HCT116 (cell line): ENCODE results near the gene PRSS21. TPM values are rescaled to one million over a fixed set of nuclear protein-coding genes. Genes with fewer than 3 reads are reported as not detected.

ENCODE experiments used
- ATAC-seq: fragments of 200-7000 bp; cut with Tn5 transposase; 2 replicates; pipeline ENCODE4 v1.9.1; 2020; ENCODE audit warnings: mild to moderate bottlenecking, moderate library complexity
- BruUV-seq: library from RNA; stranded (reverse); fragments of 400-500 nt; replicated peaks from 2 replicates; lab custom pipeline; 2021; lab: Mats Ljungman, UMichigan
- CTCF ChIA-PET: fragments of 300-600 bp; sonication (Branson Sonifier 250); formaldehyde crosslinking; loops from one replicate; lab custom pipeline; 2021; ENCODE audit warnings: antibody characterized with exemption; lab: Charles Lee
- POLR2A ChIA-PET: fragments of 300-600, 350-600 bp; sonication (Branson Sonifier 250); formaldehyde crosslinking; loops from one replicate; lab custom pipeline; 2021; ENCODE audit warnings: antibody characterized with exemption; lab: Charles Lee
- RAD21 ChIA-PET, 2 experiments: fragments of 300-600 bp; sonication (Branson Sonifier 250); formaldehyde crosslinking; loops; one replicate each; lab custom pipeline; 2023; ENCODE audit warnings: low total read pairs in 2 of 2; ENCODE audit not compliant: uncharacterized antibody in 2 of 2, unreplicated experiment in 2 of 2, low non-redundant PET in 1 of 2; lab: Charles Lee
- DNase-seq: peaks from one replicate; pipeline ENCODE4 v3.0.0-alpha.2; 2010; ENCODE audit warnings: low read depth, low spot score
- H2AFZ ChIP-seq: fragments of 200-600 bp; shearing (Covaris generic), sonication (generic); 2 replicates; pipeline ENCODE4 v1.6.1; 2017; ENCODE audit warnings: low read depth, mixed run types, mixed read lengths, antibody characterized with exemption, low read length; ENCODE audit not compliant: poor library complexity, severe bottlenecking
- H3K27ac ChIP-seq: 2 replicates; pipeline ENCODE4 v1.5.1; 2012; ENCODE audit warnings: low read depth, low read length
- H3K27me3 ChIP-seq: fragments of 200-600 bp; sonication (generic); 2 replicates; pipeline ENCODE4 v1.6.1; 2016; ENCODE audit warnings: mixed run types, low read length, mixed read lengths; ENCODE audit not compliant: insufficient read depth
- H3K36me3 ChIP-seq, 2 experiments: fragments of 200-500 bp in 1 of 2; fragments of 200-600 bp in 1 of 2; sonication (Bioruptor generic) in 1 of 2; sonication (generic) in 1 of 2; 2 replicates each; pipeline versions ENCODE4 v1.5.1 to v1.6.1; 2014 to 2016; ENCODE audit warnings: low read length in 2 of 2, inconsistent platforms in 1 of 2, mixed read lengths in 1 of 2, mixed run types in 1 of 2; ENCODE audit not compliant: insufficient read depth in 2 of 2, control insufficient read depth in 1 of 2
- H3K4me1 ChIP-seq, 2 experiments: fragments of 200-600 bp in 1 of 2; sonication (generic) in 1 of 2; 2 replicates each; pipeline versions ENCODE4 v1.5.1 to v1.6.1; 2012 to 2017; ENCODE audit warnings: low read length in 2 of 2, inconsistent platforms in 1 of 2, mild to moderate bottlenecking in 1 of 2, mixed read lengths in 1 of 2, mixed run types in 1 of 2, moderate library complexity in 1 of 2; ENCODE audit not compliant: insufficient read depth in 2 of 2, control insufficient read depth in 1 of 2
- H3K4me2 ChIP-seq: fragments of 200-600 bp; sonication (generic); 2 replicates; pipeline ENCODE4 v1.6.1; 2017; ENCODE audit warnings: mixed run types, low read length, mixed read lengths
- H3K4me3 ChIP-seq, 2 experiments: fragments of 200-600 bp in 1 of 2; sonication (generic) in 1 of 2; replicated peaks in 1 of 2; 2 replicates each; pipeline ENCODE4 v1.5.1; 2011 to 2016; ENCODE audit warnings: low read length in 2 of 2, control low read depth in 1 of 2, low read depth in 1 of 2, mild to moderate bottlenecking in 1 of 2, mixed read lengths in 1 of 2, mixed run types in 1 of 2
- H3K79me2 ChIP-seq: fragments of 200-600 bp; sonication (generic); 2 replicates; pipeline ENCODE4 v1.6.1; 2017; ENCODE audit warnings: mild to moderate bottlenecking, mixed run types, low read length, moderate library complexity, mixed read lengths; ENCODE audit not compliant: insufficient read depth
- H3K9ac ChIP-seq: fragments of 200-600 bp; sonication (generic); 2 replicates; pipeline ENCODE4 v1.6.1; 2016; ENCODE audit warnings: low read length, mixed read lengths
- H3K9me2 ChIP-seq: fragments of 200-600 bp; sonication (generic), shearing (Covaris generic); 2 replicates; pipeline ENCODE4 v1.6.1; 2017; ENCODE audit warnings: mixed run types, mild to moderate bottlenecking, moderate library complexity; ENCODE audit not compliant: insufficient read depth
- H3K9me3 ChIP-seq, 2 experiments: fragments of 200-500 bp in 1 of 2; fragments of 200-600 bp in 1 of 2; sonication (Bioruptor generic) in 1 of 2; sonication (generic) in 1 of 2; 2 replicates each; pipeline ENCODE4 v1.6.1; 2014 to 2017; ENCODE audit warnings: low read length in 2 of 2, mixed read lengths in 2 of 2, inconsistent platforms in 1 of 2, low read depth in 1 of 2, mild to moderate bottlenecking in 1 of 2, mixed run types in 1 of 2, moderate library complexity in 1 of 2; ENCODE audit not compliant: control insufficient read depth in 1 of 2, insufficient read depth in 1 of 2
- H4K20me1 ChIP-seq: fragments of 200-600 bp; sonication (generic), shearing (Covaris generic); 2 replicates; pipeline ENCODE4 v1.6.1; 2017; ENCODE audit warnings: mixed run types, mild to moderate bottlenecking, moderate library complexity; ENCODE audit not compliant: insufficient read depth
- ATF3 ChIP-seq: IDR thresholded peaks from 2 replicates; pipeline ENCODE4 v1.6.1; 2012
- CBX3 ChIP-seq: IDR thresholded peaks from 2 replicates; pipeline ENCODE4 v1.6.1; 2012; ENCODE audit warnings: low read depth
- SIN3A ChIP-seq: IDR thresholded peaks from 2 replicates; pipeline ENCODE4 v1.6.1; 2012; ENCODE audit warnings: low read depth
- SRF ChIP-seq: IDR thresholded peaks from 2 replicates; pipeline ENCODE4 v1.6.1; 2012; ENCODE audit warnings: low read depth
- ZFX ChIP-seq: fragments of 450-650 bp; IDR thresholded peaks from 2 replicates; pipeline ENCODE4 v1.6.1; 2017
- ZNF274 ChIP-seq: fragments of 200-500 bp; sonication (Bioruptor generic); IDR thresholded peaks from 2 replicates; pipeline ENCODE4 v1.6.1; 2014; ENCODE audit warnings: mild to moderate bottlenecking, low read depth, low read length, inconsistent platforms
- intact Hi-C: fragments of 100-400 bp; cut with micrococcal nuclease; formaldehyde crosslinking; loops from 2 replicates; pipeline ENCODE4 v1.10.0; 2022
- total RNA-seq: library from RNA; stranded (reverse); gene quantifications from one replicate; pipeline ENCODE4 v1.2.1, GENCODE V29; 2021; ENCODE audit not compliant: unreplicated experiment

The PRSS21 gene
- total RNA-seq, 1 experiment from 2014 or later = 0.39 TPM

GRCh38 chr16:2787406-2787805 lies 29.6 kb upstream of the PRSS21 start, which contains the start of gene PRSS33:
TSS of gene PRSS33 (minus strand) at chr16:2787560. CDS start at chr16:2786547, 1,013 bp downstream.
- CTCF ChIA-PET = no interaction called here
- Histone ChIP-seq H3K9me2 (no peaks in the 10 kb centered on the region), H4K20me1 (no peaks in the 10 kb centered on the region)
- TF ChIP-seq ZNF274 (no peak), ZFX (no peak), SRF (no peak), ATF3 (no peak)
- TF ChIP-seq, all 23 proteins: peak for 0
- Histone ChIP-seq H2AFZ (no peak within 1 kb of the TSS), H3K9me3 (no peaks in the 10 kb centered on the region), H3K4me2 (no peak within 1 kb of the TSS), H3K79me2 (no peaks in the 10 kb centered on the region), H3K4me3 (no peak within 1 kb of the TSS), H3K27ac (peak within 1 kb of the TSS; percentile 22; the same call in 1 of the 2 replicates), H3K4me1 (peaks cover 4 to 8% of the 10 kb centered on the region in 2 experiments; a peak in 3 of 4 replicates), H3K9ac (no peak within 1 kb of the TSS), H3K36me3 (no peaks in the 10 kb centered on the region), H3K27me3 (no peaks in the 10 kb centered on the region)
- intact Hi-C loops = no loop called here
- ATAC-seq = no peak
- RAD21 ChIA-PET = no interaction called here
- no TSS peak for BruUV-seq
- POLR2A ChIA-PET = interaction anchor here (0.7 kb wide), 1 partner anchor 69 kb away, joined by 3 read pairs; no protein-coding TSS in a partner anchor
- no peak for DNase-seq

DNA sequence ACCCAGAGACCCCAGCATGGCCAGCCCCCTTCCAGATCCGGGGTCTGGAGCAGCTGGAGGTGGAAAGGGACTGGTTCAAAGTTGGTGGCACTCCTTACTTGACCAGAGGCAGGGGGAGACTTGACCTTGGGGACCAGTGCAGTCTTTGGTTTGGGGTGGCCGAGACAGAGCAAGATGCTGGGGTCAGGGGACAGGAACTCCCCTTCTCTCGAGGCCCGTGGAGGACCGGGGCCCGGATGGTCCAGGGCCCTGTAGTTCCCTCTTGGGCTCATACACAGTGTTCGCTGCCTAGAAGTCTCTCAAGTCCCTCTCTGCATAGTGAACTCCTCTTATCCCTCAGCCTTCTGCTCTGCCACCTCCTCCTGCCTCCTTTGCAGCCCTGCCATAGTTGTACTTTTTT lies 29.1 kb upstream of the PRSS21 start:
- POLR2A ChIA-PET = interaction anchor here (0.7 kb wide), 1 partner anchor 68 kb away, joined by 3 read pairs; no protein-coding TSS in a partner anchor
- no peak overlapping the region for H2AFZ ChIP-seq
- peaks cover 4 to 8% of the 10 kb centered on the region in 2 experiments; a peak in 3 of 4 replicates for H3K4me1 ChIP-seq
- RAD21 ChIA-PET = no interaction called here
- no peak for ATAC-seq
- H3K36me3 ChIP-seq = no peaks in the 10 kb centered on the region
- no peak overlapping the region for H3K4me3 ChIP-seq
- no peak overlapping the region for H3K4me2 ChIP-seq
- H3K9ac ChIP-seq = no peak overlapping the region
- H4K20me1 ChIP-seq = no peaks in the 10 kb centered on the region
- no TSS peak for BruUV-seq
- H3K27me3 ChIP-seq = no peaks in the 10 kb centered on the region
- no peaks in the 10 kb centered on the region for H3K9me3 ChIP-seq
- H3K9me2 ChIP-seq = no peaks in the 10 kb centered on the region
- CTCF ChIA-PET = no interaction called here
- DNase-seq = no peak
- no peak overlapping the region for H3K27ac ChIP-seq
- TF ChIP-seq SIN3A = no peak
- TF ChIP-seq CBX3 = no peak
- intact Hi-C loops = no loop called here
- no peaks in the 10 kb centered on the region for H3K79me2 ChIP-seq
